CD14-positive monocyte (primary cell): ENCODE results near the gene CABLES2. TPM values are rescaled to one million over a fixed set of nuclear protein-coding genes. Genes with fewer than 3 reads are reported as not detected.

Experiments
- DNase-seq, 3 donors: peaks; one replicate each; pipeline ENCODE4 v3.0.0-alpha.2; 2011 to 2022
- H2AFZ ChIP-seq: 2 replicates; pipeline ENCODE4 v1.6.0; 2012; ENCODE audit warnings: mild to moderate bottlenecking, low read depth, low read length, inconsistent platforms; ENCODE audit not compliant: insufficient read depth, poor library complexity, severe bottlenecking
- H3K27ac ChIP-seq, 2 donors: 1 replicate in 1 of 2; 2 replicates in 1 of 2; pipeline ENCODE4 v1.5.1; 2012 to 2013; ENCODE audit warnings: low read length in 2 of 2, control low read depth in 1 of 2, inconsistent platforms in 1 of 2, low read depth in 1 of 2, mild to moderate bottlenecking in 1 of 2
- H3K27me3 ChIP-seq, 2 donors: one replicate each; pipeline versions ENCODE4 v1.6.0 to v1.6.1; 2011 to 2013; ENCODE audit warnings: low read length in 2 of 2; ENCODE audit not compliant: control insufficient read depth in 2 of 2, insufficient read depth in 2 of 2
- H3K36me3 ChIP-seq, 2 donors: replicated peaks in 1 of 2; 1 replicate in 1 of 2; 2 replicates in 1 of 2; pipeline versions ENCODE4 v1.5.1 to v1.6.1; 2012 to 2013; ENCODE audit warnings: low read length in 2 of 2, control low read depth in 1 of 2, inconsistent platforms in 1 of 2, mild to moderate bottlenecking in 1 of 2; ENCODE audit not compliant: insufficient read depth in 2 of 2, control insufficient read depth in 1 of 2
- H3K4me1 ChIP-seq, 2 donors: 1 replicate in 1 of 2; 2 replicates in 1 of 2; pipeline versions ENCODE4 v1.5.1 to v1.6.1; 2012 to 2013; ENCODE audit warnings: low read length in 2 of 2, control low read depth in 1 of 2, inconsistent platforms in 1 of 2, mild to moderate bottlenecking in 1 of 2, moderate library complexity in 1 of 2; ENCODE audit not compliant: insufficient read depth in 2 of 2, control insufficient read depth in 1 of 2
- H3K4me2 ChIP-seq: replicated peaks from 2 replicates; pipeline ENCODE3; 2012; ENCODE audit warnings: low read length, moderate library complexity, mild to moderate bottlenecking; ENCODE audit not compliant: poor library complexity, severe bottlenecking; ENCODE audit errors: extremely low read depth
- H3K4me3 ChIP-seq, 3 experiments: fragments of 200-600 bp in 1 of 3; sonication (generic) in 1 of 3; replicated peaks in 1 of 3; 1 replicate in 2 of 3; 2 replicates in 1 of 3; pipeline ENCODE4 v1.5.1; 2011 to 2013; ENCODE audit warnings: low read length in 3 of 3, mild to moderate bottlenecking in 3 of 3, control low read depth in 2 of 3, low read depth in 2 of 3, inconsistent platforms in 1 of 3, moderate library complexity in 1 of 3
- H3K79me2 ChIP-seq: 2 replicates; pipeline ENCODE4 v1.6.0; 2012; ENCODE audit warnings: mild to moderate bottlenecking, control low read depth, inconsistent platforms, low read length, moderate library complexity; ENCODE audit not compliant: insufficient read depth
- H3K9ac ChIP-seq: 2 replicates; pipeline ENCODE4 v1.6.0; 2017; ENCODE audit warnings: low read length, mild to moderate bottlenecking; ENCODE audit not compliant: insufficient read depth, poor library complexity, severe bottlenecking
- H3K9me3 ChIP-seq, 2 donors: replicated peaks in 1 of 2; 1 replicate in 1 of 2; 2 replicates in 1 of 2; pipeline versions ENCODE4 v1.5.1 to v1.6.1; 2012 to 2013; ENCODE audit warnings: low read length in 2 of 2, control low read depth in 1 of 2; ENCODE audit not compliant: control insufficient read depth in 1 of 2, insufficient read depth in 1 of 2
- H4K20me1 ChIP-seq: 2 replicates; pipeline ENCODE4 v1.6.0; 2012; ENCODE audit warnings: mild to moderate bottlenecking, low read length, control low read depth, moderate library complexity; ENCODE audit not compliant: insufficient read depth
- H3K27ac Mint-ChIP-seq, 7 donors: one replicate each; pipeline ENCODE4 v1.8.0; 2020; ENCODE audit warnings: mild to moderate bottlenecking in 7 of 7, mixed read lengths in 7 of 7, moderate library complexity in 6 of 7, inconsistent platforms in 2 of 7
- H3K27me3 Mint-ChIP-seq, 3 donors: one replicate each; pipeline ENCODE4 v1.8.0; 2021 to 2022; ENCODE audit warnings: low read depth in 3 of 3, mild to moderate bottlenecking in 3 of 3, mixed read lengths in 3 of 3, moderate library complexity in 3 of 3, inconsistent platforms in 1 of 3
- H3K36me3 Mint-ChIP-seq, 2 donors: one replicate each; pipeline ENCODE4 v1.8.0; 2020; ENCODE audit warnings: mixed read lengths in 2 of 2, inconsistent platforms in 1 of 2, mild to moderate bottlenecking in 1 of 2
- H3K4me1 Mint-ChIP-seq: one replicate; pipeline ENCODE4 v1.8.0; 2020; ENCODE audit warnings: mild to moderate bottlenecking, mixed read lengths
- H3K4me3 Mint-ChIP-seq, 2 donors: one replicate each; pipeline ENCODE4 v1.8.0; 2020; ENCODE audit warnings: mild to moderate bottlenecking in 2 of 2, mixed read lengths in 2 of 2, moderate library complexity in 1 of 2
- H3K9me3 Mint-ChIP-seq, 7 donors: one replicate each; pipeline ENCODE4 v1.8.0; 2020 to 2022; ENCODE audit warnings: mixed read lengths in 7 of 7, mild to moderate bottlenecking in 6 of 7, moderate library complexity in 6 of 7, inconsistent platforms in 2 of 7
- WGBS: methylation state at CpG from one replicate; pipeline ENCODE4 v1.1.5; 2013; ENCODE audit warnings: missing lambda C conversion rate; ENCODE audit not compliant: insufficient coverage; 5-methylcytosine and 5-hydroxymethylcytosine counted together
- intact Hi-C, 2 donors: fragments of 100-400 bp; cut with micrococcal nuclease; formaldehyde crosslinking; loops; one replicate each; pipeline versions ENCODE4 v1.15.0 to v1.15.1; 2023
- polyA plus RNA-seq, 3 donors: library from polyadenylated mRNA; depleted of rRNA in 1 of 3; unstranded in 2 of 3; stranded (reverse) in 1 of 3; fragments of 300-500 nt in 2 of 3; fragments of >200 nt in 1 of 3; fragmentation: Illumina TruSeq in 2 of 3; gene quantifications; 1 replicate in 2 of 3; 2 replicates in 1 of 3; pipeline ENCODE4 v1.2.3, GENCODE V29; 2012 to 2021
- TF ChIP-seq, protein P1 (sequence below): fragments of 200-600 bp; IDR thresholded peaks from one replicate; pipeline ENCODE4 v1.8.0; 2022; ENCODE audit warnings: antibody characterized with exemption, mild to moderate bottlenecking

The CABLES2 gene
- polyA plus RNA-seq, 3 donors: 0.60 to 4.0 (median 0.61) TPM

DNA sequence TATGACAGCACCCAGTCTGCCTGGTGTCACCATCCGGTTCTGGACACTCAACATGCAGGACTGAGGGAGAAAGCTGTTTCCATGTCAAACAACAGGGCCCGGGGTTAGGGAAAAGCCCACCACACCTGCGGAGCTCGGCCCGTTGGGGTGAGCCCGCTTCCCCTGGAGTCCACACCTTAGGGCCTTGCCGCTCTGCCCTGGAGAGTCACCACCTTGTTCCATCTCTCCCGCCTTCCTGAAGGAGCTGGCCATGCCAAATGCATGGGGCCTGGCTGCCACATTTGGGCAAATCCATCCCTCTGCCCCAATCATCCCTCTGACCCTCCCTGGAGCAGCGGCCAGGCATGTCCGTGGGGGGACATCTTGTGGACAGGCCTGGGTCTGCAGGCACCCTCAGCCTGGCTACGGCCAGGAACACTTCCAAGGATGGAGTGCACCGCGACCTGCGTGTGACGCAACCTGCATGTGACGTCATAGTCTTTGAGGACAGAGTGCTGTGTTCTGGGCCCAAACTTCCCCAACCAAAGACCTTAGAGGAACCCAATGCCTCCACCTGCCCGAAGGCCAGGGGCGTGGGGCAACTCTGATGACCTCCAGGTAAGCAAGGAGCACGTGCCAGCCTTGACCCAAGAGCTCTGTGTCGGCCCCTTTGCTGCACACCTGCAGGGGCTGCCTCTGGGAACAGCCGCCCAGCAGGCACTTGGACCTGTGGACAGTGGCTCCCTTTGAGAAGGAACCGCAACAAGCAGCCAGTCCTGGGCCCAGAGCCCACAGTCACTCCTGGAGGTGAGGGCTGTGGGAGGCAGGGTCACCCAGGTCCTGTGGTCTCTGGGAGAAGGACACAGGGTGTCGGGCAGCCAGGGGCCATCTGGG lies 1.7 kb downstream of the CABLES2 start:
- no peaks in the 10 kb centered on the region for H3K9me3 Mint-ChIP-seq
- peak overlapping the region; percentile 1 to 70 for H3K27ac ChIP-seq

DNA sequence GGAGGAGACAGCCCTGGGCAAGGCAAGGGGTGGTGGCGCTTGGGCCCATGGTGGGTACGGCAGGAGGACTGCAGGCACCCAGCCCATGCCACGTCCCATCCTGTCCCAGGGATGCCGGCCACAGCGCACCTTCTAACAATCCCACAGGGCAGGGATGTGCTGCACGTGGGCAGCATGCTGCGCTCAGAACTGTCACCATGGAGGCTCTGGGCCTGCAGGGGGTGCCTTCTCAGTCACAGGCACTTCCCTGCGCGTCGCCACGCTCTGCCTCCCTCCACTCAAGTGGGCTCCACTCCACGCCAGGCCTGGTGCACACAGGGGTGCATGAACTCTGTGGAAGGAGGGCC lies 2.4 kb downstream of the CABLES2 start:
- H3K4me1 ChIP-seq: peaks cover 26 to 33% of the 10 kb centered on the region in 2 donors
- no peak overlapping the region for H2AFZ ChIP-seq
- Mint-ChIP-seq H3K27me3 (peaks cover 8 to 13% (median 10%) of the 10 kb centered on the region in 3 donors), H3K9me3 (no peaks in the 10 kb centered on the region), H3K4me1 (peaks cover 28% of the 10 kb centered on the region), H3K36me3 (peaks cover 9 to 24% of the 10 kb centered on the region in 2 donors), H3K27ac (peak overlapping the region in 1 of 7 donors; percentile 42), H3K4me3 (no peak overlapping the region)
- no peak overlapping the region for H3K4me3 ChIP-seq
- DNase-seq: no peak
- intact Hi-C loops: loop anchor here (5.0 to 10.0 kb wide), 3 partner anchors 170 to 393 kb away; partner anchors contain the start of genes MRGBP (in 2 of the 2) and OSBPL2 (in 1 of the 2)
- WGBS: 95% methylated on average over 11 of the region's 12 CpGs
- peak overlapping the region in 1 of 2 donors; percentile 5 for H3K27ac ChIP-seq
- no peak overlapping the region for H3K4me2 ChIP-seq
- no peak overlapping the region for H3K9ac ChIP-seq
- H4K20me1 ChIP-seq: peaks cover 10% of the 10 kb centered on the region
- peaks cover 23% of the 10 kb centered on the region for H3K79me2 ChIP-seq
- H3K36me3 ChIP-seq: peaks cover 3 to 9% of the 10 kb centered on the region in 2 donors
- no peaks in the 10 kb centered on the region for H3K27me3 ChIP-seq
- TF ChIP-seq, protein P1, sequence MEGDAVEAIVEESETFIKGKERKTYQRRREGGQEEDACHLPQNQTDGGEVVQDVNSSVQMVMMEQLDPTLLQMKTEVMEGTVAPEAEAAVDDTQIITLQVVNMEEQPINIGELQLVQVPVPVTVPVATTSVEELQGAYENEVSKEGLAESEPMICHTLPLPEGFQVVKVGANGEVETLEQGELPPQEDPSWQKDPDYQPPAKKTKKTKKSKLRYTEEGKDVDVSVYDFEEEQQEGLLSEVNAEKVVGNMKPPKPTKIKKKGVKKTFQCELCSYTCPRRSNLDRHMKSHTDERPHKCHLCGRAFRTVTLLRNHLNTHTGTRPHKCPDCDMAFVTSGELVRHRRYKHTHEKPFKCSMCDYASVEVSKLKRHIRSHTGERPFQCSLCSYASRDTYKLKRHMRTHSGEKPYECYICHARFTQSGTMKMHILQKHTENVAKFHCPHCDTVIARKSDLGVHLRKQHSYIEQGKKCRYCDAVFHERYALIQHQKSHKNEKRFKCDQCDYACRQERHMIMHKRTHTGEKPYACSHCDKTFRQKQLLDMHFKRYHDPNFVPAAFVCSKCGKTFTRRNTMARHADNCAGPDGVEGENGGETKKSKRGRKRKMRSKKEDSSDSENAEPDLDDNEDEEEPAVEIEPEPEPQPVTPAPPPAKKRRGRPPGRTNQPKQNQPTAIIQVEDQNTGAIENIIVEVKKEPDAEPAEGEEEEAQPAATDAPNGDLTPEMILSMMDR: no peak
- no peaks in the 10 kb centered on the region for H3K9me3 ChIP-seq

More for the DNA sequence above, 1.7 kb downstream of the CABLES2 start:
- intact Hi-C loops: loop anchor here (5.0 to 10.0 kb wide), 3 partner anchors 171 to 392 kb away; partner anchors contain the start of genes MRGBP (in 2 of the 2) and OSBPL2 (in 1 of the 2)
- H3K4me1 Mint-ChIP-seq: peaks cover 34% of the 10 kb centered on the region
- peaks cover 30 to 39% of the 10 kb centered on the region in 2 donors for H3K4me1 ChIP-seq
- TF ChIP-seq, protein P1: no peak
- peak overlapping the region; percentile 88 for H3K4me2 ChIP-seq
- H3K4me3 ChIP-seq: peak overlapping the region in 1 of 3 experiments; percentile 79
- H3K27ac Mint-ChIP-seq: peak overlapping the region in 6 of 7 donors; percentile 26 to 80 (median 42)
- peaks cover 10% of the 10 kb centered on the region for H4K20me1 ChIP-seq
- no peak overlapping the region for H2AFZ ChIP-seq
- peaks cover 0 to under 1% of the 10 kb centered on the region in 2 donors for H3K27me3 ChIP-seq
- peak overlapping the region; percentile 78 for H3K9ac ChIP-seq
- DNase-seq: peak; percentile 39 to 71 (median 45)
- no peaks in the 10 kb centered on the region for H3K9me3 ChIP-seq
- peaks cover 11 to 14% (median 13%) of the 10 kb centered on the region in 3 donors for H3K27me3 Mint-ChIP-seq
- H3K36me3 ChIP-seq: peaks cover 3 to 9% of the 10 kb centered on the region in 2 donors
- H3K79me2 ChIP-seq: peaks cover 23% of the 10 kb centered on the region
- H3K36me3 Mint-ChIP-seq: peaks cover 9 to 22% of the 10 kb centered on the region in 2 donors
- H3K4me3 Mint-ChIP-seq: peak overlapping the region; percentile 72 to 79
- 73% methylated on average over 19 of the region's 23 CpGs for WGBS
